ENCODE results near the gene SLC44A3. TPM values are rescaled to one million over a fixed set of nuclear protein-coding genes. Genes with fewer than 3 reads are reported as not detected.

SLC44A3 gene
- total and polyA plus RNA-seq, 10 donors, result 0.28 to 4.0 (median 0.95) TPM

DNA sequence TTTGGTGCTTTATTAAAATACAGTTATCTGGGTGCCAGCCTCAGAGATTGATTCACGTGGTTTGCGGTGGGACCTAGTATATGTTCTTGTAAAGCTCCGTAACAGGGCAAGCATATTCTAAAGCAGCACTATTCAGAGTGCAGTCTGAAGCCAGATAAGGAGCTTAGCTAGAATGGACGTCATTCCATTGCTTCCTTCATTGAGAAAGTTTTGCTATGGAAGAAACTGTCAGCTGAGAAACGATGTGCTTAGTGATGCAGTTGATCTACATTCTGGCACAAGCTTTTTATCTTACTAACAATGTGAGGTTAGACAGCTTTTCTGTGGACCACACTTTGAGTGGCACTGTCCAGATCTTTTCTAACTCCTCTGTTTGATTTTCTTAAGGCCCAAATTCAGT is 26.2 kb downstream of the SLC44A3 start:
- DNase-seq, result no peak

DNA sequence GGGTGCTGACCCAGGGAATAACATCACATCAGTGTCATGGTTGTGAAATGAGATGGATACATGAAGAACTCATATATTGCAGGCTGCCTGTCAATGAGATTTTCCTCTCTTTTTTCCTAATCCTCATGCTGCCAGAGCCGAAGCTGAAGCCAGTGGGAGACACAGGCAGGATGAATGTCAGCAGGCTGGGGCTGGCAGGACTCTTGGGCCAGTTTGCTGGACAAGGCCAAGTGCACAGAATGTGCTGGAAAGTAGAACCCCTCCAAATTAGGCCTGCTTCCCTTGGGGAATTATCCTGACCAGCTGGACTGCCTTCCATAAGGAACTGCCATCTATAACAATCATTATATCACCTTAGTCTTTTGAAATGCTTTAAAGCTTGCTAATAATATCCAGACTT is 31.4 kb downstream of the SLC44A3 start:
- no peak overlapping the region for H3K4me3 ChIP-seq
- no peak for DNase-seq
- no peaks in the 10 kb centered on the region for H3K27me3 ChIP-seq (replicated peaks in 1 of 7)
- peaks cover 0 to 13% (median 5%) of the 10 kb centered on the region in 6 donors for H3K4me1 ChIP-seq
- no peaks in the 10 kb centered on the region for H3K9me3 ChIP-seq
- TF ChIP-seq POLR2A (IDR thresholded peaks at IDR 0.05), result no peak
- TF ChIP-seq, protein P1, sequence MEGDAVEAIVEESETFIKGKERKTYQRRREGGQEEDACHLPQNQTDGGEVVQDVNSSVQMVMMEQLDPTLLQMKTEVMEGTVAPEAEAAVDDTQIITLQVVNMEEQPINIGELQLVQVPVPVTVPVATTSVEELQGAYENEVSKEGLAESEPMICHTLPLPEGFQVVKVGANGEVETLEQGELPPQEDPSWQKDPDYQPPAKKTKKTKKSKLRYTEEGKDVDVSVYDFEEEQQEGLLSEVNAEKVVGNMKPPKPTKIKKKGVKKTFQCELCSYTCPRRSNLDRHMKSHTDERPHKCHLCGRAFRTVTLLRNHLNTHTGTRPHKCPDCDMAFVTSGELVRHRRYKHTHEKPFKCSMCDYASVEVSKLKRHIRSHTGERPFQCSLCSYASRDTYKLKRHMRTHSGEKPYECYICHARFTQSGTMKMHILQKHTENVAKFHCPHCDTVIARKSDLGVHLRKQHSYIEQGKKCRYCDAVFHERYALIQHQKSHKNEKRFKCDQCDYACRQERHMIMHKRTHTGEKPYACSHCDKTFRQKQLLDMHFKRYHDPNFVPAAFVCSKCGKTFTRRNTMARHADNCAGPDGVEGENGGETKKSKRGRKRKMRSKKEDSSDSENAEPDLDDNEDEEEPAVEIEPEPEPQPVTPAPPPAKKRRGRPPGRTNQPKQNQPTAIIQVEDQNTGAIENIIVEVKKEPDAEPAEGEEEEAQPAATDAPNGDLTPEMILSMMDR (IDR thresholded peaks at IDR 0.05 in 8 of 11, conservative IDR thresholded peaks at IDR 0.05 in 3 of 11), result no peak
- TF ChIP-seq POLR2AphosphoS5 (IDR thresholded peaks at IDR 0.05), result no peak
- H3K27ac ChIP-seq, result no peak overlapping the region
- 73 to 95% (median 90%) methylated on average over 1 of the region's 1 CpG for WGBS, 5 donors
- H3K36me3 ChIP-seq, result no peaks in the 10 kb centered on the region
- intact Hi-C loops (cut with DNase I; ENCODE audit: low total_unique reads), result no loop called here

More for the DNA sequence above, 26.2 kb downstream of the SLC44A3 start:
- no peak overlapping the region for H3K4me3 ChIP-seq
- H3K9me3 ChIP-seq, result no peaks in the 10 kb centered on the region
- no peak overlapping the region for H3K27ac ChIP-seq
- H3K36me3 ChIP-seq, result no peaks in the 10 kb centered on the region
- H3K4me1 ChIP-seq, result no peaks in the 10 kb centered on the region
- TF ChIP-seq, protein P1 (IDR thresholded peaks at IDR 0.05 in 8 of 11, conservative IDR thresholded peaks at IDR 0.05 in 3 of 11), result no peak
- TF ChIP-seq POLR2A (IDR thresholded peaks at IDR 0.05) (no peak), POLR2AphosphoS5 (IDR thresholded peaks at IDR 0.05) (no peak)
- intact Hi-C loops (cut with DNase I; ENCODE audit: low total_unique reads), result no loop called here
- no peaks in the 10 kb centered on the region for H3K27me3 ChIP-seq (replicated peaks in 1 of 7)
- 51 to 91% (median 80%) methylated on average over 5 of the region's 5 CpGs for WGBS, 5 donors

DNA sequence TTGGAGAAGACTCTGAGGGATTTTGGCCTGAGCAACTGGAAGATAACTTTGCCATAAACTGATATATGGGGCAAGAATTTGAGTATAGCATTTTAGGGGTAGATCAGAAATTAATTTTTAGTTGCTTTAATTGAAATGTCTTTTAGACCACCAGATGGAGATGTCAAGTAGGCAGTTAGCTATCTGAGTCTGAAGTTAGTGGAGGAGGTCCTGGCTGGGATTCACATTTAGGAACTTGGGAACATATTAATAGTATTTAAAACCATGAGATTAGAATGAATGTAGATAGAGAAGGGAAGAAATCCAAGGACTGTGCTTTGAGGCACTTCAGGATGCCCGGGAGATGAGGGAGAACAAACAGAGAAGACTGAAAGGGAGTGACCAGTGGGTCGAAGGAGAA is 32.6 kb downstream of the SLC44A3 start:
- intact Hi-C loops (cut with DNase I; ENCODE audit: low total_unique reads), result no loop called here
- Histone ChIP-seq H3K27me3 (replicated peaks in 1 of 7) (no peaks in the 10 kb centered on the region), H3K9me3 (no peaks in the 10 kb centered on the region), H3K27ac (no peak overlapping the region), H3K4me3 (no peak overlapping the region), H3K36me3 (no peaks in the 10 kb centered on the region), H3K4me1 (peaks cover 0 to 13% (median 5%) of the 10 kb centered on the region in 6 donors)
- no peak for TF ChIP-seq POLR2AphosphoS5 (IDR thresholded peaks at IDR 0.05)
- no peak for TF ChIP-seq POLR2A (IDR thresholded peaks at IDR 0.05)
- TF ChIP-seq, protein P1 (IDR thresholded peaks at IDR 0.05 in 8 of 11, conservative IDR thresholded peaks at IDR 0.05 in 3 of 11), result no peak
- no peak for DNase-seq
- 62 to 72% (median 67%) methylated on average over 2 of the region's 2 CpGs for WGBS, 5 donors

DNA sequence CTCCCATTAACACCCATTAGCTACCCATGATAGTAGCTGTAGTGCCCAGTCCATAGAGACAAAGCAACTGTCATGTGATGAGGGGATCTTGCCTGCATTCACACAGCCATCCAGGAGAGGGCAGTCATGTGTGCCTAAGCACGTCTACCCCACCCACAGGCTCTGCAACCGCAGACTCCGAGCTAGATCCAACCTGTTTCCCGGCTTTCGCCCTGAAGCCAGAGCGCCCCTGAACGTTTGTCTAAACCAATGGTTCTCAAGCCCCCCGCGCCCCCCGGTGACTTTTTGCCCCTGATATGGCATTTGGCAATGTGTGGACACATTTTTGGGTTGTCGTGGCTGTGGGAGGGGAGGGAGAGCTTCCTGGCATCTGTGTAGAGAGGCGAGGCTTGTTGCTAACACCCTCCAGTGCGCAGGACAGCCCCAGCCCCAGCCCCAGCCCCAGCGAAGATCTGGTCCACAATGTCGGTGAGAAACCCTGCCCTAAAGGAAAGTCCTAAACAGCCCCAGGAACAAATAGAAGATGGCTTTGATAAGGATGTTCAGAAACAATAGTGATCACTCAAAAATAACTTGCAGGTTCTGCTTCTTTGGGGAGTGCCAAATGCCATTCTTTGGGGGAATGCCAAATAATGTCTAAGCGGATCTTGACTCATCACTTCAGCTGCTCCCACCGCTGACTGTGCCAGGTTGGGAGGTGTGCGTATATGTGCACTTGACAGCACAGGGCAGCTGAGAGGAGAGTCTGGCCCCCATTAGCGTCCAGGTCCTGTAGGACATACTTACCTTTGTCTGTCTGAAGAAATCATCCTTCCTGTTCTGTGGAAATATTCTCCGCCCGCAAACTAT is 34.5 kb downstream of the SLC44A3 start:
- WGBS, 5 donors, result 12 to 21% (median 19%) methylated on average over 16 to 21 of the region's 21 CpGs
- no peaks in the 10 kb centered on the region for H3K36me3 ChIP-seq
- peak overlapping the region in 6 of 8 donors; percentile 7 to 76 (median 64) for H3K27ac ChIP-seq
- peaks cover 0 to 13% (median 5%) of the 10 kb centered on the region in 6 donors for H3K4me1 ChIP-seq
- H3K9me3 ChIP-seq, result no peaks in the 10 kb centered on the region
- intact Hi-C loops (cut with DNase I; ENCODE audit: low total_unique reads), result loop anchor here (2.0 kb wide), 1 partner anchor 188 kb away; no protein-coding TSS in a partner anchor
- TF ChIP-seq, protein P1 (IDR thresholded peaks at IDR 0.05 in 8 of 11, conservative IDR thresholded peaks at IDR 0.05 in 3 of 11), result peak; percentile 84 to 97 (median 92)
- peak in 2 of 3 donors; percentile 50 to 61 for TF ChIP-seq POLR2AphosphoS5 (IDR thresholded peaks at IDR 0.05)
- no peak for TF ChIP-seq POLR2A (IDR thresholded peaks at IDR 0.05)
- no peaks in the 10 kb centered on the region for H3K27me3 ChIP-seq (replicated peaks in 1 of 7)
- peak overlapping the region in 6 of 8 donors; percentile 27 to 71 (median 35) for H3K4me3 ChIP-seq
- peak; percentile 92 for DNase-seq

Measured in spleen (tissue), 11 donors.